A673 (cell line): ENCODE data around the gene ITGA6.

Source experiments
- EZH2 ChIP-seq: fragments of 200-600 bp; sonication (generic); IDR thresholded peaks from 2 replicates; pipeline ENCODE4 v1.6.1; 2017; ENCODE audit warnings: borderline replicate concordance, low read depth, mild to moderate bottlenecking, mixed read lengths, antibody characterized with exemption, low read length; ENCODE audit not compliant: poor library complexity, severe bottlenecking
- TF ChIP-seq, protein P1 (sequence below): fragments of 300-800, 200-600 bp; sonication (generic); conservative IDR thresholded peaks from 2 replicates; pipeline ENCODE4 v1.5.1; 2017; ENCODE audit warnings: low read depth, mild to moderate bottlenecking, antibody characterized with exemption, low read length, moderate library complexity, mixed read lengths

GRCh38 chr2:172398440-172398839 lies 28.9 kb upstream of the ITGA6 start:
- TF ChIP-seq, protein P1, sequence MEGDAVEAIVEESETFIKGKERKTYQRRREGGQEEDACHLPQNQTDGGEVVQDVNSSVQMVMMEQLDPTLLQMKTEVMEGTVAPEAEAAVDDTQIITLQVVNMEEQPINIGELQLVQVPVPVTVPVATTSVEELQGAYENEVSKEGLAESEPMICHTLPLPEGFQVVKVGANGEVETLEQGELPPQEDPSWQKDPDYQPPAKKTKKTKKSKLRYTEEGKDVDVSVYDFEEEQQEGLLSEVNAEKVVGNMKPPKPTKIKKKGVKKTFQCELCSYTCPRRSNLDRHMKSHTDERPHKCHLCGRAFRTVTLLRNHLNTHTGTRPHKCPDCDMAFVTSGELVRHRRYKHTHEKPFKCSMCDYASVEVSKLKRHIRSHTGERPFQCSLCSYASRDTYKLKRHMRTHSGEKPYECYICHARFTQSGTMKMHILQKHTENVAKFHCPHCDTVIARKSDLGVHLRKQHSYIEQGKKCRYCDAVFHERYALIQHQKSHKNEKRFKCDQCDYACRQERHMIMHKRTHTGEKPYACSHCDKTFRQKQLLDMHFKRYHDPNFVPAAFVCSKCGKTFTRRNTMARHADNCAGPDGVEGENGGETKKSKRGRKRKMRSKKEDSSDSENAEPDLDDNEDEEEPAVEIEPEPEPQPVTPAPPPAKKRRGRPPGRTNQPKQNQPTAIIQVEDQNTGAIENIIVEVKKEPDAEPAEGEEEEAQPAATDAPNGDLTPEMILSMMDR = no peak
- TF ChIP-seq EZH2 = no peak
